K562 (cell line): ENCODE data around the gene TUT4. TPM values are rescaled to one million over a fixed set of nuclear protein-coding genes. Genes with fewer than 3 reads are reported as not detected.

Experiments
- ATAC-seq: fragments of 200-7000 bp; cut with Tn5 transposase; 3 replicates; pipeline ENCODE4 v1.9.1; 2020; ENCODE audit warnings: moderate library complexity
- BruUV-seq: library from RNA; stranded (reverse); fragments of 400-500 nt; replicated peaks from 2 replicates; lab custom pipeline; 2021; lab: Mats Ljungman, UMichigan
- CTCF ChIA-PET: fragments of 300-600 bp; formaldehyde crosslinking; extraction: SDS; loops from one replicate; lab custom pipeline; 2021; ENCODE audit warnings: low intra/inter-chr PET ratio; lab: Yijun Ruan, JAX
- POLR2A ChIA-PET: fragments of 300-600, 350-650 bp; sonication (Branson Sonifier 250); formaldehyde crosslinking; extraction: SDS; loops from one replicate; lab custom pipeline; 2021; ENCODE audit warnings: antibody characterized with exemption, inconsistent platforms; lab: Yijun Ruan, JAX
- DNase-seq, 4 experiments: peaks; one replicate each; pipeline versions ENCODE4 v3.0.0 to v3.0.0-alpha.2; 2011 to 2018; ENCODE audit warnings: low spot score in 3 of 4, mixed read lengths in 3 of 4; ENCODE audit errors: extremely low read depth in 1 of 4
- FAIRE-seq: peaks from 2 replicates; lab custom pipeline; 2011; peaks lifted over from hg19 to GRCh38; lab: Jason Lieb, UNC
- H2AFZ ChIP-seq: 2 replicates; pipeline ENCODE4 v1.6.0; 2011; ENCODE audit warnings: low read depth, low read length, control low read depth, inconsistent platforms
- H3K27ac ChIP-seq: fragments of 200-600 bp; 3 replicates; pipeline ENCODE4 v1.8.0; 2011; ENCODE audit warnings: low read depth, mild to moderate bottlenecking, control low read depth, inconsistent platforms, low read length, moderate library complexity, mixed read lengths; ENCODE audit errors: extremely low read depth
- H3K27me3 ChIP-seq, 2 experiments: fragments of 300-600 bp in 1 of 2; 2 replicates in 1 of 2; 3 replicates in 1 of 2; pipeline versions ENCODE4 v1.6.0 to v1.8.0; 2011; ENCODE audit warnings: inconsistent platforms in 2 of 2, low read length in 2 of 2, mild to moderate bottlenecking in 1 of 2, mixed read lengths in 1 of 2, moderate library complexity in 1 of 2; ENCODE audit not compliant: control insufficient read depth in 2 of 2, insufficient read depth in 2 of 2
- H3K36me3 ChIP-seq: fragments of 300-600 bp; 3 replicates; pipeline ENCODE4 v1.8.0; 2011; ENCODE audit warnings: mild to moderate bottlenecking, low read length, inconsistent platforms; ENCODE audit not compliant: control insufficient read depth, insufficient read depth
- H3K4me1 ChIP-seq, 2 experiments: fragments of 200-600 bp in 1 of 2; replicated peaks in 1 of 2; 2 replicates in 1 of 2; 3 replicates in 1 of 2; pipeline versions ENCODE4 v1.5.1 to v1.8.0; 2011; ENCODE audit warnings: inconsistent platforms in 2 of 2, low read length in 2 of 2, mild to moderate bottlenecking in 1 of 2, mixed read lengths in 1 of 2, moderate library complexity in 1 of 2; ENCODE audit not compliant: control insufficient read depth in 2 of 2, insufficient read depth in 2 of 2
- H3K4me2 ChIP-seq: 2 replicates; pipeline ENCODE4 v1.6.1; 2011; ENCODE audit warnings: low read length, control low read depth, inconsistent platforms, mixed read lengths; ENCODE audit not compliant: insufficient read depth
- H3K4me3 ChIP-seq: fragments of 200-600 bp; sonication (generic), shearing (Covaris generic); 2 replicates; pipeline ENCODE4 v1.5.1; 2016; ENCODE audit warnings: control low read depth, inconsistent platforms
- H3K79me2 ChIP-seq: fragments of 200-600 bp; 3 replicates; pipeline ENCODE4 v1.8.0; 2011; ENCODE audit warnings: low read length, inconsistent platforms; ENCODE audit not compliant: control insufficient read depth, insufficient read depth
- H3K9ac ChIP-seq, 2 experiments: 2 replicates each; pipeline versions ENCODE4 v1.6.0 to v1.6.1; 2011; ENCODE audit warnings: low read depth in 2 of 2, low read length in 2 of 2, control low read depth in 1 of 2, inconsistent platforms in 1 of 2, mild to moderate bottlenecking in 1 of 2, mixed read lengths in 1 of 2; ENCODE audit not compliant: insufficient read depth in 1 of 2
- H3K9me1 ChIP-seq: one replicate; pipeline ENCODE4 v1.6.0; 2011; ENCODE audit warnings: inconsistent platforms, mild to moderate bottlenecking, low read length, moderate library complexity; ENCODE audit not compliant: control insufficient read depth, insufficient read depth
- H3K9me3 ChIP-seq: replicated peaks from 2 replicates; pipeline ENCODE4 v1.5.1; 2011; ENCODE audit warnings: low read depth, low read length, inconsistent platforms; ENCODE audit not compliant: control insufficient read depth, insufficient read depth
- H4K20me1 ChIP-seq: replicated peaks from 2 replicates; pipeline ENCODE4 v1.6.1; 2011; ENCODE audit warnings: low read length, inconsistent platforms, mixed read lengths; ENCODE audit not compliant: control insufficient read depth, insufficient read depth
- ATF1 ChIP-seq, 2 experiments: fragments of 450-650 bp in 1 of 2; IDR thresholded peaks; 2 replicates each; pipeline ENCODE4 v1.6.1; 2016; ENCODE audit warnings: missing compliant biosample characterization in 1 of 2, missing genetic modification characterization in 1 of 2
- DIDO1 ChIP-seq: fragments of 450-650 bp; IDR thresholded peaks from 2 replicates; pipeline ENCODE4 v1.6.1; 2016; ENCODE audit warnings: low read depth, missing biosample characterization, missing genetic modification characterization
- DMBX1 ChIP-seq: fragments of 250-450 bp; sonication (Bioruptor Pico); IDR thresholded peaks from 2 replicates; pipeline ENCODE4 v1.8.0; 2022; ENCODE audit warnings: inconsistent platforms, mild to moderate bottlenecking, moderate library complexity, borderline replicate concordance
- FOXM1 ChIP-seq, 2 experiments: fragments of 450-650 bp in 1 of 2; sonication (generic) in 1 of 2; formaldehyde crosslinking in 1 of 2; IDR thresholded peaks; 2 replicates each; pipeline versions ENCODE4 v1.6.1 to v1.9.0; 2017 to 2022; ENCODE audit warnings: low read depth in 2 of 2, mild to moderate bottlenecking in 2 of 2, missing genetic modification reagents in 1 of 2, moderate library complexity in 1 of 2
- HEY1 ChIP-seq: fragments of 250-450 bp; sonication (Bioruptor Pico); IDR thresholded peaks from 2 replicates; pipeline ENCODE4 v1.5.0; 2020; ENCODE audit warnings: mild to moderate bottlenecking, moderate library complexity, borderline replicate concordance
- MAFG ChIP-seq: fragments of 450-650 bp; conservative IDR thresholded peaks from 2 replicates; pipeline ENCODE4 v1.6.1; 2016; ENCODE audit warnings: missing genetic modification characterization, missing compliant biosample characterization
- MBD2 ChIP-seq: sonication (generic); IDR thresholded peaks from 2 replicates; pipeline ENCODE4 v1.6.1; 2016; ENCODE audit warnings: low read depth, borderline replicate concordance
- MCM7 ChIP-seq, 2 experiments: fragments of 450-650 bp; IDR thresholded peaks; 2 replicates each; pipeline ENCODE4 v1.6.1; 2016 to 2018
- NFIC ChIP-seq: fragments of 450-650 bp; IDR thresholded peaks from 2 replicates; pipeline ENCODE4 v1.6.1; 2017; ENCODE audit warnings: mild to moderate bottlenecking, inconsistent platforms
- NR1H2 ChIP-seq: sonication (generic); formaldehyde crosslinking; IDR thresholded peaks from 2 replicates; pipeline ENCODE4 v1.4.0; 2020; ENCODE audit warnings: mild to moderate bottlenecking, missing genetic modification reagents
- STAT5B ChIP-seq: fragments of 250-450 bp; sonication (Bioruptor Pico); IDR thresholded peaks from 2 replicates; pipeline ENCODE4 v1.8.0; 2021; ENCODE audit warnings: mild to moderate bottlenecking, inconsistent platforms
- ZFP1 ChIP-seq: fragments of 450-650 bp; formaldehyde crosslinking; IDR thresholded peaks from 2 replicates; pipeline ENCODE4 v1.4.0; 2020; ENCODE audit warnings: mild to moderate bottlenecking, mixed read lengths
- ZFP30 ChIP-seq: fragments of 250-450 bp; sonication (Bioruptor Pico); IDR thresholded peaks from 2 replicates; pipeline ENCODE4 v1.8.0; 2022; ENCODE audit warnings: moderate library complexity, mild to moderate bottlenecking, inconsistent platforms, borderline replicate concordance
- ZNF23 ChIP-seq: fragments of 250-450 bp; sonication (Bioruptor Pico); IDR thresholded peaks from 2 replicates; pipeline ENCODE4 v1.4.0; 2020; ENCODE audit warnings: mild to moderate bottlenecking
- ZSCAN29 ChIP-seq: fragments of 450-650 bp; IDR thresholded peaks from 2 replicates; pipeline ENCODE4 v1.6.1; 2017
- ZSCAN32 ChIP-seq: fragments of 450-650 bp; formaldehyde crosslinking; IDR thresholded peaks from 2 replicates; pipeline ENCODE4 v1.4.0; 2020; ENCODE audit warnings: mild to moderate bottlenecking, moderate library complexity
- WGBS: fragments of 100-300 bp; shearing (Covaris generic); methylation state at CpG from one replicate; pipeline ENCODE4 v1.1.6; 2016; ENCODE audit warnings: low coverage, mixed read lengths; ENCODE audit not compliant: insufficient coverage; ENCODE audit errors: missing lambda C conversion rate; 5-methylcytosine and 5-hydroxymethylcytosine counted together
- in situ Hi-C: fragments of 300-500 bp; cut with MboI; formaldehyde crosslinking; loops from 4 replicates; pipeline ENCODE4 v1.15.0; 2018; ENCODE audit warnings: inconsistent platforms, mixed read lengths
- intact Hi-C: fragments of 100-400 bp; cut with micrococcal nuclease; formaldehyde crosslinking; loops from 2 replicates; pipeline ENCODE4 v1.14.2; 2022
- polyA plus RNA-seq, 8 experiments: library from polyadenylated mRNA; depleted of rRNA in 4 of 8; stranded (reverse) in 5 of 8; unstranded in 3 of 8; fragments of >200 nt; fragmentation: Nextera tagmentation in 2 of 8; fragmentation: Illumina TruSeq in 1 of 8; extraction: Ambion mirVana in 2 of 8; extraction: Trizol in 1 of 8; gene quantifications; 2 replicates each; pipeline versions ENCODE4 v1.2.1 to v1.2.3, GENCODE V29; 2011 to 2014; ENCODE audit warnings: inconsistent platforms in 1 of 8, missing spikeins in 1 of 8
- total RNA-seq, 7 experiments: library from RNA; depleted of rRNA in 6 of 7; stranded (reverse); fragments of >200 nt in 6 of 7; fragmentation: Illumina TruSeq in 2 of 7; extraction: Trizol in 2 of 7; gene quantifications; 2 replicates each; pipeline versions ENCODE4 v1.2.1 to v1.2.3, GENCODE V29; 2011 to 2021; ENCODE audit warnings: low replicate concordance in 1 of 7
- TF ChIP-seq, protein P1 (sequence below): fragments of 450-650 bp; IDR thresholded peaks from 2 replicates; pipeline ENCODE4 v1.6.1; 2014; ENCODE audit warnings: low read depth, mild to moderate bottlenecking, moderate library complexity, borderline replicate concordance
- TF ChIP-seq, protein P2 (sequence below): fragments of 200-400 bp; formaldehyde crosslinking; IDR thresholded peaks from 2 replicates; pipeline ENCODE4 v1.6.1; 2017; ENCODE audit warnings: mild to moderate bottlenecking, low read depth, low read length, moderate library complexity

Gene TUT4
- total and polyA plus RNA-seq, 9 of the 15 experiments (the other 6 are each of a cell fraction or from before 2014, with no cell fraction given): 15.8 to 53.5 (median 36.7) TPM

DNA sequence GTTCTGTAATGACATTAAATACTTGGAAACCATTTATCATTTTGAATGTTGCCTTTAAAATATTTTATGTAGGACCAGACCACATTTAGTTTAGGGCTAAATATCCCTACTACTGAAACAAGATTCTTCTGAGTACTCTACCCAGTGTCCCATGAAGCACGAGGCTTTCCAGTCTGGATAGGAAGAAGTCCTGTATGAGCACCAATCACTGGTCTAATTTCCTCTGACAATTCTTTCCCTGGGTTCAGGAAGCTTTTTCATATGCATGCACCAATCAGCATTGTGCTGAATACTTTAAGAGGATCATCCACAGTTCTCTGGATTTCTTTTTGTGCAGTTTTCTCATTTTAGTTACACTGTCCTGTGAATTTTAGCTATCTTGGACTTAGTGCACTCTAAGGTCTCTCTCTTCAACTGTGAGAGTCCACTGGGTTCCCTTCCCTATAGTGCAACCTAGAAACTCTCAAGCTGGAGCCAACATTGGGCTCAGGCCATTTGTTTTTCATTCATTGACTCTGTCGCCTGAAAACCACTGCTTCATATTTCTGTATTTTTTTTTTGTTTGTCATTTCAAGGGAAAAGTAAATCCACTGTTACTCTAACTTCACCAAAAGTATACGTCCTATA is 45.9 kb downstream of the TUT4 start:
- CTCF ChIA-PET: interaction anchor here (0.6 kb wide), 1 partner anchor 187 kb away, joined by 5 read pairs; no protein-coding TSS in a partner anchor
- WGBS: 82% methylated on average over 3 of the region's 3 CpGs
- DNase-seq (no peak), ATAC-seq (no peak; the same call in 2 of the 3 replicates), FAIRE-seq (no peak)
- H3K27me3 ChIP-seq: no peaks in the 10 kb centered on the region
- in situ Hi-C loops (no loop called here), intact Hi-C loops (no loop called here)
- POLR2A ChIA-PET: interaction anchor here (1.5 to 2.0 kb wide), 2 partner anchors 23 to 103 kb away, joined by 4 to 7 read pairs; no protein-coding TSS in a partner anchor
- H3K9ac ChIP-seq: no peak overlapping the region
- no peak overlapping the region for H3K27ac ChIP-seq
- H3K9me3 ChIP-seq: no peaks in the 10 kb centered on the region
- no peak overlapping the region for H2AFZ ChIP-seq
- H3K4me1 ChIP-seq: peaks cover 0 to 2% of the 10 kb centered on the region in 2 experiments; a peak in 2 of 5 replicates
- H3K9me1 ChIP-seq: no peaks in the 10 kb centered on the region
- H4K20me1 ChIP-seq: no peaks in the 10 kb centered on the region
- TF ChIP-seq MBD2 (no peak), FOXM1 (IDR thresholded peaks at IDR 0.05; ENCODE audit: low read depth) (no peak), FOXM1 (CRISPR knock-in tag; IDR thresholded peaks at IDR 0.05; ENCODE audit: low read depth) (no peak), ZNF23 (CRISPR knock-in tag) (no peak), STAT5B (no peak), ATF1 (CRISPR knock-in tag; IDR thresholded peaks at IDR 0.05) (no peak), ATF1 (tag; IDR thresholded peaks at IDR 0.05) (no peak), ZSCAN32 (CRISPR knock-in tag) (no peak), NFIC (no peak), ZFP30 (CRISPR knock-in tag) (no peak), DMBX1 (CRISPR knock-in tag) (no peak), DIDO1 (tag) (no peak), ZSCAN29 (no peak), NR1H2 (no peak), ZFP1 (CRISPR knock-in tag) (no peak), MAFG (no peak), HEY1 (CRISPR knock-in tag) (no peak), MCM7 (IDR thresholded peaks at IDR 0.05) (no peak)
- TF ChIP-seq, protein P1, sequence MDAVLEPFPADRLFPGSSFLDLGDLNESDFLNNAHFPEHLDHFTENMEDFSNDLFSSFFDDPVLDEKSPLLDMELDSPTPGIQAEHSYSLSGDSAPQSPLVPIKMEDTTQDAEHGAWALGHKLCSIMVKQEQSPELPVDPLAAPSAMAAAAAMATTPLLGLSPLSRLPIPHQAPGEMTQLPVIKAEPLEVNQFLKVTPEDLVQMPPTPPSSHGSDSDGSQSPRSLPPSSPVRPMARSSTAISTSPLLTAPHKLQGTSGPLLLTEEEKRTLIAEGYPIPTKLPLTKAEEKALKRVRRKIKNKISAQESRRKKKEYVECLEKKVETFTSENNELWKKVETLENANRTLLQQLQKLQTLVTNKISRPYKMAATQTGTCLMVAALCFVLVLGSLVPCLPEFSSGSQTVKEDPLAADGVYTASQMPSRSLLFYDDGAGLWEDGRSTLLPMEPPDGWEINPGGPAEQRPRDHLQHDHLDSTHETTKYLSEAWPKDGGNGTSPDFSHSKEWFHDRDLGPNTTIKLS: no peak
- TF ChIP-seq, protein P2, sequence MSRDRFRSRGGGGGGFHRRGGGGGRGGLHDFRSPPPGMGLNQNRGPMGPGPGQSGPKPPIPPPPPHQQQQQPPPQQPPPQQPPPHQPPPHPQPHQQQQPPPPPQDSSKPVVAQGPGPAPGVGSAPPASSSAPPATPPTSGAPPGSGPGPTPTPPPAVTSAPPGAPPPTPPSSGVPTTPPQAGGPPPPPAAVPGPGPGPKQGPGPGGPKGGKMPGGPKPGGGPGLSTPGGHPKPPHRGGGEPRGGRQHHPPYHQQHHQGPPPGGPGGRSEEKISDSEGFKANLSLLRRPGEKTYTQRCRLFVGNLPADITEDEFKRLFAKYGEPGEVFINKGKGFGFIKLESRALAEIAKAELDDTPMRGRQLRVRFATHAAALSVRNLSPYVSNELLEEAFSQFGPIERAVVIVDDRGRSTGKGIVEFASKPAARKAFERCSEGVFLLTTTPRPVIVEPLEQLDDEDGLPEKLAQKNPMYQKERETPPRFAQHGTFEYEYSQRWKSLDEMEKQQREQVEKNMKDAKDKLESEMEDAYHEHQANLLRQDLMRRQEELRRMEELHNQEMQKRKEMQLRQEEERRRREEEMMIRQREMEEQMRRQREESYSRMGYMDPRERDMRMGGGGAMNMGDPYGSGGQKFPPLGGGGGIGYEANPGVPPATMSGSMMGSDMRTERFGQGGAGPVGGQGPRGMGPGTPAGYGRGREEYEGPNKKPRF: no peak
- H3K36me3 ChIP-seq: peaks cover 18% of the 10 kb centered on the region; the same call in 2 of the 3 replicates
- H3K79me2 ChIP-seq: no peaks in the 10 kb centered on the region
- no TSS peak for BruUV-seq
- no peak overlapping the region for H3K4me2 ChIP-seq
- no peak overlapping the region for H3K4me3 ChIP-seq
